Daoy (cell line): ENCODE measurements around the gene MYOM1. TPM values are rescaled to one million over a fixed set of nuclear protein-coding genes. Genes with fewer than 3 reads are reported as not detected.
"Not testable (repeated sequence)": the region's sequence is repeated elsewhere in the genome, so short reads cannot be mapped to it uniquely, and the experiment has no call there.

ENCODE experiments used
- DNase-seq: peaks from one replicate; pipeline ENCODE4 v3.0.0-alpha.2; 2015; ENCODE audit warnings: low read depth
- total RNA-seq: library from RNA; depleted of rRNA; stranded (reverse); fragments of >200 nt; shearing (Covaris generic); gene quantifications from 2 replicates; pipeline ENCODE4 v1.2.3, GENCODE V29; 2014

Gene MYOM1
- total RNA-seq, 1 experiment from 2014 or later: not detected

- DNase-seq: not testable (repeated sequence)
These were observed 1.1 kb upstream of the MYOM1 start for GRCh38 chr18:3220868-3221267.

GRCh38 chr18:3219241-3219630, 532 bp downstream of the MYOM1 start:
- no peak for DNase-seq

GRCh38 chr18:3218819-3219218, 949 bp downstream of the MYOM1 start:
- DNase-seq: no peak

GRCh38 chr18:3217948-3218647, 1.7 kb downstream of the MYOM1 start:
- DNase-seq: no peak

GRCh38 chr18:3216987-3217386, 2.8 kb downstream of the MYOM1 start:
- DNase-seq: no peak

GRCh38 chr18:3214855-3215637, 4.7 kb downstream of the MYOM1 start:
- no peak for DNase-seq

GRCh38 chr18:3213300-3214059, 6.3 kb downstream of the MYOM1 start:
- no peak for DNase-seq

GRCh38 chr18:3212657-3213056, 7.1 kb downstream of the MYOM1 start:
- no peak for DNase-seq

GRCh38 chr18:3211236-3211992, 8.4 kb downstream of the MYOM1 start:
- DNase-seq: no peak

- peak; percentile 2 for DNase-seq
These were observed 9.8 kb downstream of the MYOM1 start for GRCh38 chr18:3209859-3210569.

- no peak for DNase-seq
These were observed 12.2 kb downstream of the MYOM1 start for GRCh38 chr18:3207565-3207964.

- no peak for DNase-seq
These were observed 14.5 kb downstream of the MYOM1 start for GRCh38 chr18:3205239-3205638.

- no peak for DNase-seq
These were observed 19.7 kb downstream of the MYOM1 start for GRCh38 chr18:3199942-3200645.

- DNase-seq: not testable (repeated sequence)
These were observed 21.4 kb downstream of the MYOM1 start for GRCh38 chr18:3198260-3198860.

- DNase-seq: no peak
These were observed 24.7 kb downstream of the MYOM1 start for GRCh38 chr18:3194947-3195612.

GRCh38 chr18:3193331-3193730, 26.4 kb downstream of the MYOM1 start:
- DNase-seq: no peak

- DNase-seq: no peak
These were observed 27.0 kb downstream of the MYOM1 start for GRCh38 chr18:3192752-3193151.

GRCh38 chr18:3192286-3192685, 27.5 kb downstream of the MYOM1 start:
- no peak for DNase-seq

GRCh38 chr18:3190610-3191009, 29.2 kb downstream of the MYOM1 start:
- DNase-seq: no peak

GRCh38 chr18:3189884-3190283, 29.9 kb downstream of the MYOM1 start:
- DNase-seq: no peak
